Raji (cell line): Measurements from ENCODE around the gene UBE2E2.

Experiments used
- POLR2A ChIP-seq: IDR thresholded peaks from 2 replicates; pipeline ENCODE4 v1.6.1; 2011; ENCODE audit warnings: low read depth, low read length, control low read depth; ENCODE audit not compliant: insufficient read depth

UBE2E2 gene

DNA sequence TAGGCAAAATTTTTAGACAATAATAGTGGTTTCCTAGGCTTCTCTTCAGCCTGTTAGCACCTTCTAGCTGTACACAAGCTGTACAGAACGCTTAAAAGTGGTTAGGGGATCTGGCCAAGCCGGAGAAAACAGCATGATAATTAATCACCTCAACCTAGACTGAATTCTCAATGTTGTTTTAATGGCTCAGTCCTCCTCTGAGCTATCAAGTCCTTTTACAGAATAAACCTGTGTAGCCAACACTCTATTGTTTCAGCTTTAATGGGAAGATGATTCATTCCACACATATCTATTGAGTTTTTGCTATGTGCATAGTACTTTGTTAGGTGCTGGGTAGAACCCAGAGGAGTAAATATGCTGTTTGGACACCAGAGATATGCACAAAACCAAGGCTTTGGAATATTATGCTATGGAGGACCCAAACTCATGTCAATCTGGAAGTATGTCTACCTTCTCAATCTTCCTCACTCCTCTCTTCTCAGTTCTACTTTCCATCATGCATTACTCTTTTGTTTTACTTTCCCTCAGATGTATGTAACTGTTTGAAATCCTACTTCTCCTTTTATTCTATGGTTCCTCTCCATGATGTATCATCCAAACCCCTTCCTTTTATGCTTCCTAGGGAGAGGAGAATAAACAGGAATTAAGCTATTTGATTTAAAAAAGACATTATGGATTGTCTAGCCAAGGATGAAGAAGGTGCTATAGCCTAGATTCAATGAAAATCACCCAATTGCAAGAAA lies 27.6 kb upstream of the UBE2E2 start:
- TF ChIP-seq POLR2A: no peak

DNA sequence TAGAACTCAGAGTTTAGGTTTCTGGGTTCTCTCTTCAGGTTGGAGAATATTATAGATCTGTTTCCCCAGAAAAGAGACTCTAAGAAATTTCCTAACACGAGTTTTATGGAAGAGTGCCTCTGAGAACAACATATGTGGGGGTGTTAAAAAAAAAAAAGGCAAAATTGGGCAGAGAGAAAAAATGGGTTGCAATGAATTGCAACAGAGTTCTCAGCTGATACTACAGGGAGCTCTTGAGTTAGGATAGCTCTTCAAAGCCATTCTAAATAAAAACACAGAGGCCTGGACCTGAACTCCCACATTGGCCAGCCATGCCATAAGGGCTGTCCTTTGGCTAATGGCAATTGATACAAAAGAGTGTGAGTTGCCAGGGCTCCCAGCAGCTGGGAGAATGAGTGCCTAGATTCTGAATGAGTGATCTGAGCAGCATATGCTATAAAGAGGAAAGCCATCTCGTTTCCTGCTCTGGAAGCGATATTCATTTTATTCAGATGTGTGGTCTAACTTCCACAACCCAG lies 20.1 kb upstream of the UBE2E2 start:
- TF ChIP-seq POLR2A: no peak

DNA sequence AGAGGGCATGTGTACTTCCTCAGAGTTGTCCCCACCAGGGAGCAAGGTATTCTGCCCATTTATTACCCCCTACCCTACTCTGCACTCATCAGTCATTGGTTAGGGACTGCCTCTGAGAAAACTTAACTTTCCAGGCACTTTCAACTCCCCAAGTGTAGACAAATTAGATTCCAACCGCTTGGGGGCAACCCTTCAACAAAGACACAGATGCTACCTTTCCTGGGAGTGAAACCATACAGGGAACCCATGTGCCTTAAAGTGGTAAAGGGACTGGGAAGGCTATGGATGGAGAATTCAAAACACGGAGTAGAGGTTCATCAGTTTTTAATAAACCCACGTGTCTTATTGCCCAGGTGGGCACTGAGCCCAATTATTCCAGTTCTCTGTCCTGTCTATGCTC lies 19.4 kb upstream of the UBE2E2 start:
- TF ChIP-seq POLR2A: no peak

GRCh38 chr3:23185861-23186260 lies 17.3 kb upstream of the UBE2E2 start:
- no peak for TF ChIP-seq POLR2A

- TF ChIP-seq POLR2A: no peak
Measured at GRCh38 chr3:23189187-23189586, 13.9 kb upstream of the UBE2E2 start.

- TF ChIP-seq POLR2A: no peak
Measured at GRCh38 chr3:23192816-23193215, 10.3 kb upstream of the UBE2E2 start.

- no peak for TF ChIP-seq POLR2A
Measured at GRCh38 chr3:23193831-23194230, 9.3 kb upstream of the UBE2E2 start.

DNA sequence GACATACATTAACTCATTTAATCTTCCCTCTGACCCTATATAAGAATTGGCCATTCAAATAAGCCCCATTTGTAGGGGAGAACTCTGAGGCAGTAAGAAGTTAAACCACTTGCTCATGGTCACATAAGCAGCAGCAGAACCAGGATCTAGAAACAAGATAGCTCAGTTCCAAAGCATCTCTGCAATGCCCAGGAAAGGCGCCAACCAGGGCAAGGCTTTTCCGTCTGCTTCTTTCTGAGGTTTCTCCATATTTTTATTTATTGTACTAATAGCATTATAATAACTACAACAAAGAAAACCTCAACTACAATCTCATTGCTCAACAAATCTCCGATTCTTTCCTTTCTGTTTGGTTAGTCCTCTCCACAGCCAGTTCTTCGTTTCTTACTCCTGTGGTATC lies 4.3 kb upstream of the UBE2E2 start:
- TF ChIP-seq POLR2A: no peak

- TF ChIP-seq POLR2A: no peak
Measured at GRCh38 chr3:23199649-23200048, 3.5 kb upstream of the UBE2E2 start.

GRCh38 chr3:23201154-23201838 lies 1.8 kb upstream of the UBE2E2 start:
- no peak for TF ChIP-seq POLR2A

DNA sequence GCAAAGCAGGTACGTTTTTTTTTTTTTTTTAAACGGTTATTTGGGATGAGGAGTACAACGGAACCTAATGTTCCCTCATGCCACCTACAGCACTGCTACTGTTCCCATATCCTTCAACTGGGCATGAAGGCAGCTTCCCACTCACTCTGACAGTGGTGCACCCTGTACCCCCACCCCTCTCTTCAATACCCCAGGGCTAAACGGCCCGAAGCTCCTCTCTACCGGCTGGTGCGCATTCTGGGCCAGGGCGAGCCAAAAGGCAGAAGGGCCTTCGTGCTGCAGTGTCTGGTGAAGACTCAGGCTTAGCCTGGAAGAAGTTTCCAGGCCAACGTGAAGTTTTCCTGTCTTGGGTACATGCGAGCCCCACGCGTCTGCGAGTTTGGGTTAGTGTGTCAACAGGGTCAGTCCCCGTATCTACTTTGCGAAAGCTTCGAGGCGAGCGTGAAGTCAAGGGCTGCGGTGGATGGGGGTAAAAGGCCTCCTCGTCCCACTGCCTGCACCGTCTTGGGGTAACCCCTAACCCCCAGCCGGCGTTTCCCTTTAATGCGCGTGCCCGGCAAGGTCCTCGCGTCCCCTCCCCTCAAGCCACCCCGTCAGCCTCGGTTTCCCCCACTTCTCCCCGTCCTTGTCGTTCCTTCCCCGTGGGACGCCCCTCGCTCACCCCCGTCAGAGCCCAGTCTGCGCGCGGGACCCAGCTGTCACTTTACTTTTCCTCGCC lies 765 bp upstream of the UBE2E2 start:
- TF ChIP-seq POLR2A: no peak

DNA sequence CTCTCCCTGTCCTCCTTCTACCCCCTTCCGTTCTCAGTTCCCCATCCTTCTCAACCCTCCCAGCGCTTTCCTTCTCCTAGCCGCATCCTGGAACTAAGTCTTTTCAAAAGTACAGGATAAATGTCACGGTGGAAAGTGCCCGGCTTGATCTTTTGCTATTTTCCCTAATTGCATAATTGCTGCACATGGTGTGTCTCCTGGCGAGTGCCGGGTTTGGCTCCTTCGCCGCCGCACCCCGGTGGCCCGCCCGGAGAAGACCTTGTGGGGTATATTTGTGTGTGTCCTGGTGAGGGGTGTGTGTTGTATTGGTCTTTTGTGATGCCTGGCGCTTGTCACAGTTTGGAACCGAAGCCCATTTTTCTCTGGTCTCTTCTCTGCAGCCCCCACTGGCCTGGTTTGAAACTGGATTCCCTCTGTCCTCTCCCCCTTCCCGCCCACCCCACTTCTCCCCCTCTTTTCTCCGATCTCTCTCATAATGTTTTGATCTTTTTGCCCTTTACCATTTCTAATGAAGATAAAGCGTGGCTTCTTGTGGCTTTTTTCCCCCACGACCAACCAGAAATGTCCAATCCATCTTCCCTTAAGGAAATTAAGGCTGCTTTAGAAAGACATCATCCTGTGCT lies 692 bp downstream of the UBE2E2 start:
- no peak for TF ChIP-seq POLR2A

DNA sequence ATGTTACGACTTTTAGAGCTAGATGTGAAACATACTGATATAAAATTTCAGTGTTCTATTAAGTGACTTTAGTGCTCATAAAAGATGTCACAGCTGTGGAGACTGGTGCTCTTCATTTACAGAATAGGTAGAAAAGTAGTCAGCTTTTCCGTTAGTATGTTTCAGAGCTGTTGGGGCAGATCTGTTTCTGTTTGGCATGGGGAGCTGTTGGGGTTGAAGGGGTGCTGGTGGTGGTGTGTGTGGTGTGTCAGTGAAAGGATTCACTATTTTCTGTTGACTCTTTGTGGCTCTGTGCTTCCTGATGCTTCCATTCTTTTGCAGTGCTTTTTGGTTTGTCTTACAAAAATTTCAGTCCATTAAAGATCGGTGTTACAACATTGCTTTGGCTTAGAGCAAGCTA lies 3.2 kb downstream of the UBE2E2 start:
- TF ChIP-seq POLR2A: no peak

- TF ChIP-seq POLR2A: no peak
Measured at GRCh38 chr3:23209103-23209502, 6.0 kb downstream of the UBE2E2 start.

- no peak for TF ChIP-seq POLR2A
Measured at GRCh38 chr3:23209747-23210487, 6.8 kb downstream of the UBE2E2 start.
